ENCODE measurements around the gene EIF3I.

Gene EIF3I

DNA sequence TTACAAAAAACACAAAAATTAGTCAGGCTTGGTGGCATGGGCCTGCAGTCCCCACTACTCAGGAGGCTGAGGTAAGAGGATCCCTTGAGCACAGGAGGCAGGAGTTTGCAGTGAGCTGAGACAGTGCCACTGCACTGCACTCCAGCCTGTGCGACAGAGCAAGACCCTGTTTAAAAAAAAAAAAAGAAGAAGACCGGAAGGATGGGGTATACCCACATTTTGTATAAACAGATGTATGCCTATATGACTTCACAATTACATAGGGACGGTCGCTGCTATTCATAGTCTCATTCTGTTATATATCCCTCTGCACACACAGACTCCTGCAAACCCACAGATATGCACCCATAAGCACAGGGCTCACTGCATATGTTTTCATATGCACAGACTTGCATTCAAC, 41.5 kb downstream of the EIF3I start:
- TF ChIP-seq, protein P1, sequence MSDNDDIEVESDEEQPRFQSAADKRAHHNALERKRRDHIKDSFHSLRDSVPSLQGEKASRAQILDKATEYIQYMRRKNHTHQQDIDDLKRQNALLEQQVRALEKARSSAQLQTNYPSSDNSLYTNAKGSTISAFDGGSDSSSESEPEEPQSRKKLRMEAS (IDR thresholded peaks at IDR 0.05) = no peak
- TF ChIP-seq CEBPB (IDR thresholded peaks at IDR 0.05) (no peak), EGR1 (IDR thresholded peaks at IDR 0.05) (no peak), TEAD4 (IDR thresholded peaks at IDR 0.05) (no peak), EP300 (IDR thresholded peaks at IDR 0.05; ENCODE audit: borderline replicate concordance) (no peak), TCF12 (IDR thresholded peaks at IDR 0.05; ENCODE audit: low read depth) (no peak), YY1 (IDR thresholded peaks at IDR 0.05; ENCODE audit: low read depth) (no peak), FOXM1 (IDR thresholded peaks at IDR 0.05; ENCODE audit: borderline replicate concordance, low read depth) (no peak), NFIC (IDR thresholded peaks at IDR 0.05) (no peak), RAD21 (IDR thresholded peaks at IDR 0.05; ENCODE audit: low read depth) (no peak), TAF1 (IDR thresholded peaks at IDR 0.05; ENCODE audit: low read depth) (no peak), ZBTB7A (IDR thresholded peaks at IDR 0.05; ENCODE audit: low read depth) (no peak), CREB1 (IDR thresholded peaks at IDR 0.05; ENCODE audit: low read depth) (no peak)
- TF ChIP-seq, protein P2, sequence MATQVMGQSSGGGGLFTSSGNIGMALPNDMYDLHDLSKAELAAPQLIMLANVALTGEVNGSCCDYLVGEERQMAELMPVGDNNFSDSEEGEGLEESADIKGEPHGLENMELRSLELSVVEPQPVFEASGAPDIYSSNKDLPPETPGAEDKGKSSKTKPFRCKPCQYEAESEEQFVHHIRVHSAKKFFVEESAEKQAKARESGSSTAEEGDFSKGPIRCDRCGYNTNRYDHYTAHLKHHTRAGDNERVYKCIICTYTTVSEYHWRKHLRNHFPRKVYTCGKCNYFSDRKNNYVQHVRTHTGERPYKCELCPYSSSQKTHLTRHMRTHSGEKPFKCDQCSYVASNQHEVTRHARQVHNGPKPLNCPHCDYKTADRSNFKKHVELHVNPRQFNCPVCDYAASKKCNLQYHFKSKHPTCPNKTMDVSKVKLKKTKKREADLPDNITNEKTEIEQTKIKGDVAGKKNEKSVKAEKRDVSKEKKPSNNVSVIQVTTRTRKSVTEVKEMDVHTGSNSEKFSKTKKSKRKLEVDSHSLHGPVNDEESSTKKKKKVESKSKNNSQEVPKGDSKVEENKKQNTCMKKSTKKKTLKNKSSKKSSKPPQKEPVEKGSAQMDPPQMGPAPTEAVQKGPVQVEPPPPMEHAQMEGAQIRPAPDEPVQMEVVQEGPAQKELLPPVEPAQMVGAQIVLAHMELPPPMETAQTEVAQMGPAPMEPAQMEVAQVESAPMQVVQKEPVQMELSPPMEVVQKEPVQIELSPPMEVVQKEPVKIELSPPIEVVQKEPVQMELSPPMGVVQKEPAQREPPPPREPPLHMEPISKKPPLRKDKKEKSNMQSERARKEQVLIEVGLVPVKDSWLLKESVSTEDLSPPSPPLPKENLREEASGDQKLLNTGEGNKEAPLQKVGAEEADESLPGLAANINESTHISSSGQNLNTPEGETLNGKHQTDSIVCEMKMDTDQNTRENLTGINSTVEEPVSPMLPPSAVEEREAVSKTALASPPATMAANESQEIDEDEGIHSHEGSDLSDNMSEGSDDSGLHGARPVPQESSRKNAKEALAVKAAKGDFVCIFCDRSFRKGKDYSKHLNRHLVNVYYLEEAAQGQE (IDR thresholded peaks at IDR 0.05; ENCODE audit: low read depth) = no peak
- TF ChIP-seq, protein P3, sequence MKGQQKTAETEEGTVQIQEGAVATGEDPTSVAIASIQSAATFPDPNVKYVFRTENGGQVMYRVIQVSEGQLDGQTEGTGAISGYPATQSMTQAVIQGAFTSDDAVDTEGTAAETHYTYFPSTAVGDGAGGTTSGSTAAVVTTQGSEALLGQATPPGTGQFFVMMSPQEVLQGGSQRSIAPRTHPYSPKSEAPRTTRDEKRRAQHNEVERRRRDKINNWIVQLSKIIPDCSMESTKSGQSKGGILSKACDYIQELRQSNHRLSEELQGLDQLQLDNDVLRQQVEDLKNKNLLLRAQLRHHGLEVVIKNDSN (IDR thresholded peaks at IDR 0.05) = no peak

DNA sequence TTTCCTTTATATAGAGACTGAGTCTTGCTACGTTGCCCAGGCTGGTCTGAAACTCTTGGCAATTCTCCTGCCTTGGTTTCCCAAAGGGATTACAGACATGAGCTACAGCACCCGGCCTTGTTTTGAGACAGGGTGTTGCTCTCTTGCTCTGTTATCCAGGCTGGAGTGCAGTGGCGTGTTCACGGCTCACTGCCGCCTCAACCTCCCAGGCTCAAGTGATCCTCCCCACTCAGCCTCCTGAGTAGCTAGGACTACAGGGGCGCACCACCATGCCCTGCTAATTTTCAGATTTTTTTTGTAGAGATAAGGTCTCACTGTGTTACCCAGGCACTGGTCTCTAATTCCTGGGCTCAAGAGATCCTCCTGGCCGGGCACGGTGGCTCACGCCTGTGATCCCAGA, 43.6 kb downstream of the EIF3I start:
- TF ChIP-seq TCF12 (IDR thresholded peaks at IDR 0.05; ENCODE audit: low read depth) = no peak
- TF ChIP-seq CREB1 (IDR thresholded peaks at IDR 0.05; ENCODE audit: low read depth) = no peak
- no peak for TF ChIP-seq YY1 (IDR thresholded peaks at IDR 0.05; ENCODE audit: low read depth)
- TF ChIP-seq, protein P1 (IDR thresholded peaks at IDR 0.05) = no peak
- TF ChIP-seq TEAD4 (IDR thresholded peaks at IDR 0.05) = no peak
- TF ChIP-seq EP300 (IDR thresholded peaks at IDR 0.05; ENCODE audit: borderline replicate concordance) = no peak
- TF ChIP-seq TAF1 (IDR thresholded peaks at IDR 0.05; ENCODE audit: low read depth) = no peak
- no peak for TF ChIP-seq FOXM1 (IDR thresholded peaks at IDR 0.05; ENCODE audit: borderline replicate concordance, low read depth)
- TF ChIP-seq RAD21 (IDR thresholded peaks at IDR 0.05; ENCODE audit: low read depth) = no peak
- TF ChIP-seq CEBPB (IDR thresholded peaks at IDR 0.05) = no peak
- TF ChIP-seq, protein P3 (IDR thresholded peaks at IDR 0.05) = no peak
- TF ChIP-seq, protein P2 (IDR thresholded peaks at IDR 0.05; ENCODE audit: low read depth) = no peak
- no peak for TF ChIP-seq EGR1 (IDR thresholded peaks at IDR 0.05)
- no peak for TF ChIP-seq NFIC (IDR thresholded peaks at IDR 0.05)
- TF ChIP-seq ZBTB7A (IDR thresholded peaks at IDR 0.05; ENCODE audit: low read depth) = no peak

DNA sequence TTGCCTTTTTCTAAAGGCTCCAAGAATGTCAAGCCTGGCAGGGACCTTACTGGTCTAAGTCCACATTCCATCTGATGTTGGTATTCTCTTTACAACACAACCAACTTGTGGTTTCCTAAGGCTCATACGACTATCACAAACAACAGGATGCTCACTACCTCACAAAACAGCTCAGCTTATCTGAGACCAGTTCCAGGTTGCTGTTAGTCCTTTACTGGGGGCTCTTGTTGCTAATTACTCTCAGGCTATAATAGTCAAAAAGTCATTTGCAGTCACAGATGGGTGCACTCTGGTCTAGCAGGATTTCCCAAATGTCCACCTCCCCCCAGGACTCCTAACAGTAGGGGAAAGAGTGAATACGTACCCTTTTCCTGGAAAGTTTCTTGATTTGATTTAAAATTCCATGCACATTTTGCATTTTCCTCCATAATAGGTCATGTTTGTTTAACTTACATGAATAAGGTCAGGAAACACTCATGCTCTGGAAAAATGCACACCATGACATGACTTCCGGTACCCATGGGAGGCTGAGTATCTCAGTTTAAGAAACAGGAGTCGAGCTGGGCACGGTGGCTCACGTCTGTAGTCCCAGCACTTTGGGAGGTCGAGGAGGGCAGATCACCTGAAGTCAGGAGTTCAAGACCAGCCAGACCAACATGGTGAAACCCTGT, 44.8 kb downstream of the EIF3I start:
- no peak for TF ChIP-seq TAF1 (IDR thresholded peaks at IDR 0.05; ENCODE audit: low read depth)
- no peak for TF ChIP-seq CEBPB (IDR thresholded peaks at IDR 0.05)
- TF ChIP-seq EP300 (IDR thresholded peaks at IDR 0.05; ENCODE audit: borderline replicate concordance) = no peak
- TF ChIP-seq YY1 (IDR thresholded peaks at IDR 0.05; ENCODE audit: low read depth) = no peak
- no peak for TF ChIP-seq RAD21 (IDR thresholded peaks at IDR 0.05; ENCODE audit: low read depth)
- no peak for TF ChIP-seq EGR1 (IDR thresholded peaks at IDR 0.05)
- TF ChIP-seq ZBTB7A (IDR thresholded peaks at IDR 0.05; ENCODE audit: low read depth) = no peak
- TF ChIP-seq, protein P1 (IDR thresholded peaks at IDR 0.05) = no peak
- no peak for TF ChIP-seq TEAD4 (IDR thresholded peaks at IDR 0.05)
- no peak for TF ChIP-seq NFIC (IDR thresholded peaks at IDR 0.05)
- TF ChIP-seq FOXM1 (IDR thresholded peaks at IDR 0.05; ENCODE audit: borderline replicate concordance, low read depth) = no peak

DNA sequence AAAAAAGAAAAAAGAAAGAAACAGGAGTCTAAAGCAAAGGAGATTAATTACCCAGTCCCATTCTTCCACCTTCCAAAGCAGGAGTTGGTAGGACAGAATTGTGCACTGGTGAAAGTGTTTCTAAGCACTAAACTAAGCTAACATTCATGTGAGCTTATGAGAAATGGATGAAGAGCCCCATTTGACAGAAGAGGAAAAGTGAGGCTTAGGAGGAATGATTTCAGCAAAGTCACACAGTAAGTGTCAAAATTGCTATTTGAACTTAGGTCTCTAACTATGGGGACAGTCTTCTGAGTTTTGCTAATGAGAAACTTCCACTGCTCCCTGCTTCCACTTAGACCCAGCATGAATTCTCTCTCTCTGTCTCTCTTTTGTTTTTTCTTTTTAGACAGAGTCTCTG, 47.5 kb downstream of the EIF3I start:
- TF ChIP-seq, protein P2 (IDR thresholded peaks at IDR 0.05; ENCODE audit: low read depth) = no peak
- TF ChIP-seq TAF1 (IDR thresholded peaks at IDR 0.05; ENCODE audit: low read depth) = no peak
- no peak for TF ChIP-seq RAD21 (IDR thresholded peaks at IDR 0.05; ENCODE audit: low read depth)
- TF ChIP-seq, protein P3 (IDR thresholded peaks at IDR 0.05) = no peak
- no peak for TF ChIP-seq CEBPB (IDR thresholded peaks at IDR 0.05)
- TF ChIP-seq TEAD4 (IDR thresholded peaks at IDR 0.05) = no peak
- no peak for TF ChIP-seq TCF12 (IDR thresholded peaks at IDR 0.05; ENCODE audit: low read depth)
- TF ChIP-seq, protein P1 (IDR thresholded peaks at IDR 0.05) = no peak
- TF ChIP-seq YY1 (IDR thresholded peaks at IDR 0.05; ENCODE audit: low read depth) = no peak
- TF ChIP-seq EGR1 (IDR thresholded peaks at IDR 0.05) = no peak
- no peak for TF ChIP-seq ZBTB7A (IDR thresholded peaks at IDR 0.05; ENCODE audit: low read depth)
- no peak for TF ChIP-seq EP300 (IDR thresholded peaks at IDR 0.05; ENCODE audit: borderline replicate concordance)
- no peak for TF ChIP-seq CREB1 (IDR thresholded peaks at IDR 0.05; ENCODE audit: low read depth)
- TF ChIP-seq FOXM1 (IDR thresholded peaks at IDR 0.05; ENCODE audit: borderline replicate concordance, low read depth) = no peak
- no peak for TF ChIP-seq NFIC (IDR thresholded peaks at IDR 0.05)
